SK-N-SH treated with all-trans-retinoic acid at 6 μM for 48 hours (cell line): ENCODE results near the gene UST.

Experiments used
- ATAC-seq: fragments of 200-7000 bp; cut with Tn5 transposase; 3 replicates; pipeline ENCODE4 v1.9.1; 2020; ENCODE audit warnings: mild to moderate bottlenecking, moderate library complexity
- ARNTL ChIP-seq: fragments of 450-650 bp; formaldehyde crosslinking; IDR thresholded peaks from 2 replicates; pipeline ENCODE4 v1.5.0; 2020; ENCODE audit warnings: low read depth, mild to moderate bottlenecking, moderate library complexity, borderline replicate concordance
- BACH2 ChIP-seq: fragments of 250-450 bp; sonication (Bioruptor Pico); IDR thresholded peaks from 2 replicates; pipeline ENCODE4 v1.9.0; 2021; ENCODE audit warnings: mild to moderate bottlenecking, borderline replicate concordance
- CREB5 ChIP-seq: fragments of 250-450 bp; sonication (Bioruptor Pico); IDR thresholded peaks from 2 replicates; pipeline ENCODE4 v1.5.1; 2020; ENCODE audit warnings: low read depth, mild to moderate bottlenecking, moderate library complexity
- CSDC2 ChIP-seq: fragments of 250-450 bp; sonication (Bioruptor Pico); IDR thresholded peaks from 2 replicates; pipeline ENCODE4 v1.5.0; 2020; ENCODE audit warnings: mild to moderate bottlenecking, moderate library complexity
- CSRNP3 ChIP-seq: fragments of 250-450 bp; sonication (Bioruptor Pico); IDR thresholded peaks from 2 replicates; pipeline ENCODE4 v1.5.1; 2021; ENCODE audit warnings: mild to moderate bottlenecking, moderate library complexity
- ESRRG ChIP-seq: fragments of 250-450 bp; sonication (Bioruptor Pico); IDR thresholded peaks from 2 replicates; pipeline ENCODE4 v1.6.1; 2021; ENCODE audit warnings: mild to moderate bottlenecking
- GLIS3 ChIP-seq: fragments of 250-450 bp; sonication (Bioruptor Pico); IDR thresholded peaks from 2 replicates; pipeline ENCODE4 v1.5.0; 2020; ENCODE audit warnings: mild to moderate bottlenecking, moderate library complexity
- ISL1 ChIP-seq: fragments of 250-450 bp; sonication (Bioruptor Pico); IDR thresholded peaks from 2 replicates; pipeline ENCODE4 v2.1.2; 2022; ENCODE audit warnings: mild to moderate bottlenecking, moderate library complexity
- OSR1 ChIP-seq: fragments of 250-450 bp; sonication (Bioruptor Pico); IDR thresholded peaks from 2 replicates; pipeline ENCODE4 v1.8.0; 2022; ENCODE audit warnings: moderate library complexity, mild to moderate bottlenecking, inconsistent platforms
- PATZ1 ChIP-seq: fragments of 250-450 bp; sonication (Bioruptor Pico); IDR thresholded peaks from 2 replicates; pipeline ENCODE4 v1.8.0; 2020; ENCODE audit warnings: mild to moderate bottlenecking, moderate library complexity, borderline replicate concordance
- POU6F1 ChIP-seq: fragments of 250-450 bp; sonication (Bioruptor Pico); IDR thresholded peaks from 2 replicates; pipeline ENCODE4 v1.8.0; 2021; ENCODE audit warnings: low read depth, mild to moderate bottlenecking, moderate library complexity, borderline replicate concordance
- PPARA ChIP-seq: fragments of 250-450 bp; sonication (Bioruptor Pico); IDR thresholded peaks from 2 replicates; pipeline ENCODE4 v1.5.0; 2020; ENCODE audit warnings: mild to moderate bottlenecking, borderline replicate concordance
- SNAI2 ChIP-seq: fragments of 250-450 bp; sonication (Bioruptor Pico); IDR thresholded peaks from 2 replicates; pipeline ENCODE4 v1.5.0; 2020; ENCODE audit warnings: mild to moderate bottlenecking, moderate library complexity
- TCF4 ChIP-seq: fragments of 250-450 bp; sonication (Bioruptor Pico); IDR thresholded peaks from 2 replicates; pipeline ENCODE4 v1.8.0; 2021; ENCODE audit warnings: mild to moderate bottlenecking, moderate library complexity, borderline replicate concordance
- TOX ChIP-seq: fragments of 250-450 bp; sonication (Bioruptor Pico); IDR thresholded peaks from 2 replicates; pipeline ENCODE4 v1.8.0; 2021; ENCODE audit warnings: mild to moderate bottlenecking, moderate library complexity, borderline replicate concordance
- TSHZ2 ChIP-seq: fragments of 250-450 bp; sonication (Bioruptor Pico); IDR thresholded peaks from 2 replicates; pipeline ENCODE4 v1.5.0; 2020; ENCODE audit warnings: mild to moderate bottlenecking, moderate library complexity
- ZC3H10 ChIP-seq: fragments of 250-450 bp; sonication (Bioruptor Pico); IDR thresholded peaks from 2 replicates; pipeline ENCODE4 v1.5.1; 2021; ENCODE audit warnings: mild to moderate bottlenecking, moderate library complexity
- ZFP3 ChIP-seq: fragments of 250-450 bp; sonication (Bioruptor Pico); IDR thresholded peaks from 2 replicates; pipeline ENCODE4 v1.5.0; 2020; ENCODE audit warnings: mild to moderate bottlenecking, moderate library complexity
- ZFP30 ChIP-seq: fragments of 450-650 bp; formaldehyde crosslinking; IDR thresholded peaks from 2 replicates; pipeline ENCODE4 v1.5.0; 2022; ENCODE audit warnings: mild to moderate bottlenecking, moderate library complexity
- ZNF565 ChIP-seq: fragments of 450-650 bp; formaldehyde crosslinking; conservative IDR thresholded peaks from 2 replicates; pipeline ENCODE4 v1.5.0; 2020; ENCODE audit warnings: low read depth, mild to moderate bottlenecking, moderate library complexity
- ZNF70 ChIP-seq: fragments of 450-650 bp; formaldehyde crosslinking; IDR thresholded peaks from 2 replicates; pipeline ENCODE4 v1.5.0; 2020; ENCODE audit warnings: mild to moderate bottlenecking, moderate library complexity
- ZNF8 ChIP-seq: fragments of 450-650 bp; formaldehyde crosslinking; IDR thresholded peaks from 2 replicates; pipeline ENCODE4 v1.5.0; 2020; ENCODE audit warnings: mild to moderate bottlenecking, moderate library complexity

UST gene

GRCh38 chr6:149016716-149017115 is 269.9 kb downstream of the UST start:
- TF ChIP-seq POU6F1 (CRISPR knock-in tag): no peak
- TF ChIP-seq PPARA (CRISPR knock-in tag): no peak
- no peak for TF ChIP-seq ZNF565
- no peak for TF ChIP-seq CSRNP3
- no peak for TF ChIP-seq GLIS3 (CRISPR knock-in tag)
- no peak for TF ChIP-seq OSR1 (CRISPR knock-in tag)
- no peak for TF ChIP-seq CREB5 (CRISPR knock-in tag)
- TF ChIP-seq ZC3H10: no peak
- no peak for TF ChIP-seq ZFP3 (CRISPR knock-in tag)
- TF ChIP-seq ZNF70: no peak
- no peak for TF ChIP-seq PATZ1 (CRISPR knock-in tag)
- no peak for TF ChIP-seq CSDC2
- no peak for TF ChIP-seq BACH2 (CRISPR knock-in tag)
- TF ChIP-seq ZFP30 (CRISPR knock-in tag): no peak
- no peak for TF ChIP-seq ZNF8 (CRISPR knock-in tag)
- no peak for TF ChIP-seq TSHZ2
- TF ChIP-seq TCF4 (CRISPR knock-in tag): no peak
- TF ChIP-seq ARNTL (CRISPR knock-in tag): no peak
- TF ChIP-seq TOX (CRISPR knock-in tag): no peak
- no peak for TF ChIP-seq ESRRG
- no peak for ATAC-seq

- TF ChIP-seq GLIS3 (CRISPR knock-in tag): no peak
- no peak for TF ChIP-seq ARNTL (CRISPR knock-in tag)
- no peak for TF ChIP-seq ZFP3 (CRISPR knock-in tag)
- no peak for TF ChIP-seq ISL1 (CRISPR knock-in tag)
- no peak for ATAC-seq
These were observed 273.5 kb downstream of the UST start for GRCh38 chr6:149020319-149020718.

GRCh38 chr6:149024361-149024760 is 277.5 kb downstream of the UST start:
- no peak for ATAC-seq
- TF ChIP-seq SNAI2 (CRISPR knock-in tag) (no peak), GLIS3 (CRISPR knock-in tag) (no peak), CREB5 (CRISPR knock-in tag) (no peak), CSDC2 (no peak), PPARA (CRISPR knock-in tag) (no peak), PATZ1 (CRISPR knock-in tag) (no peak), CSRNP3 (no peak), BACH2 (CRISPR knock-in tag) (no peak)
- TF ChIP-seq, all 23 proteins: peak for 0
